GM12878 (cell line): ENCODE measurements around the gene KRTAP22-2. TPM values are rescaled to one million over a fixed set of nuclear protein-coding genes. Genes with fewer than 3 reads are reported as not detected.

ENCODE experiments used
- ATAC-seq: fragments of 200-7000 bp; cut with Tn5 transposase; 3 replicates; pipeline ENCODE4 v1.9.1; 2020; ENCODE audit warnings: mild to moderate bottlenecking, moderate library complexity
- BruUV-seq: library from RNA; stranded (reverse); fragments of 400-500 nt; replicated peaks from 2 replicates; lab custom pipeline; 2021; lab: Mats Ljungman, UMichigan
- CTCF ChIA-PET: fragments of 300-600 bp; sonication (Branson Sonifier 250); formaldehyde crosslinking; extraction: SDS; loops from one replicate; lab custom pipeline; 2021; ENCODE audit warnings: inconsistent platforms; lab: Yijun Ruan, JAX
- POLR2A ChIA-PET: fragments of 350-600 bp; formaldehyde crosslinking; extraction: SDS; loops from one replicate; lab custom pipeline; 2021; ENCODE audit warnings: inconsistent platforms; lab: Charles Lee
- RAD21 ChIA-PET: fragments of 300-600 bp; sonication (Branson Sonifier 250); formaldehyde crosslinking; loops from one replicate; lab custom pipeline; 2023; ENCODE audit warnings: antibody characterized with exemption; ENCODE audit not compliant: unreplicated experiment; lab: Charles Lee
- SMC1A ChIA-PET: fragments of 300-600 bp; sonication (Branson Sonifier 250); formaldehyde crosslinking; loops from one replicate; lab custom pipeline; 2023; ENCODE audit not compliant: unreplicated experiment, uncharacterized antibody; lab: Charles Lee
- DNase-seq: peaks from one replicate; pipeline ENCODE4 v3.0.0-alpha.2; 2011; ENCODE audit warnings: low read depth, low spot score
- FAIRE-seq: peaks from 3 replicates; lab custom pipeline; 2011; peaks lifted over from hg19 to GRCh38; lab: Jason Lieb, UNC
- H2AFZ ChIP-seq: 2 replicates; pipeline ENCODE4 v1.6.0; 2011; ENCODE audit warnings: low read depth, low read length, control low read depth; ENCODE audit not compliant: control insufficient read depth
- H3K27ac ChIP-seq: 2 replicates; pipeline ENCODE4 v1.5.1; 2011; ENCODE audit warnings: control low read depth; ENCODE audit not compliant: control insufficient read depth, insufficient read depth
- H3K27me3 ChIP-seq, 2 experiments: replicated peaks in 1 of 2; 2 replicates each; pipeline versions ENCODE4 v1.6.0 to v1.6.1; 2011; ENCODE audit warnings: low read length in 1 of 2; ENCODE audit not compliant: control insufficient read depth in 2 of 2, insufficient read depth in 2 of 2
- H3K36me3 ChIP-seq, 2 experiments: 2 replicates each; pipeline ENCODE4 v1.5.1; 2011; ENCODE audit warnings: low read length in 1 of 2; ENCODE audit not compliant: control insufficient read depth in 2 of 2, insufficient read depth in 2 of 2
- H3K4me1 ChIP-seq: 2 replicates; pipeline ENCODE4 v1.6.1; 2011; ENCODE audit warnings: mild to moderate bottlenecking, low read length, moderate library complexity, mixed read lengths; ENCODE audit not compliant: control insufficient read depth, insufficient read depth
- H3K4me2 ChIP-seq: 2 replicates; pipeline ENCODE4 v1.6.0; 2011; ENCODE audit warnings: control low read depth; ENCODE audit not compliant: control insufficient read depth, insufficient read depth
- H3K4me3 ChIP-seq: fragments of 200-600 bp; sonication (generic); 2 replicates; pipeline ENCODE4 v1.5.1; 2016
- H3K79me2 ChIP-seq: 2 replicates; pipeline ENCODE4 v1.6.0; 2011; ENCODE audit warnings: low read length; ENCODE audit not compliant: control insufficient read depth, insufficient read depth
- H3K9ac ChIP-seq: 2 replicates; pipeline ENCODE4 v1.8.0; 2011; ENCODE audit warnings: low read length, control low read depth, mixed read lengths; ENCODE audit not compliant: control insufficient read depth, insufficient read depth
- H3K9me3 ChIP-seq: replicated peaks from 3 replicates; pipeline ENCODE4 v1.5.1; 2011; ENCODE audit warnings: mild to moderate bottlenecking, low read length; ENCODE audit not compliant: control insufficient read depth, insufficient read depth
- H4K20me1 ChIP-seq: 2 replicates; pipeline ENCODE4 v1.6.0; 2011; ENCODE audit not compliant: control insufficient read depth, insufficient read depth
- CEBPB ChIP-seq, 2 experiments: fragments of 150-350 bp in 1 of 2; IDR thresholded peaks; 2 replicates each; pipeline ENCODE4 v1.6.1; 2012 to 2014; ENCODE audit warnings: low read depth in 2 of 2, low read length in 2 of 2, borderline replicate concordance in 1 of 2, inconsistent platforms in 1 of 2
- EZH2 ChIP-seq: IDR thresholded peaks from 2 replicates; pipeline ENCODE4 v1.6.1; 2012; ENCODE audit warnings: low read depth, mild to moderate bottlenecking, control low read depth, inconsistent platforms, low read length, borderline replicate concordance; ENCODE audit not compliant: control insufficient read depth
- HDAC2 ChIP-seq: fragments of 200-600 bp; sonication (generic); IDR thresholded peaks from 2 replicates; pipeline ENCODE4 v1.6.1; 2017
- NFIC ChIP-seq: IDR thresholded peaks from 2 replicates; pipeline ENCODE4 v1.6.1; 2012; ENCODE audit warnings: low read depth, mild to moderate bottlenecking, inconsistent platforms, low read length, moderate library complexity
- SMARCA5 ChIP-seq: fragments of 450-650 bp; IDR thresholded peaks from 2 replicates; pipeline ENCODE4 v1.6.1; 2017; ENCODE audit warnings: mild to moderate bottlenecking
- SUZ12 ChIP-seq: fragments of 200-600 bp; sonication (generic); IDR thresholded peaks from one replicate; pipeline ENCODE4 v1.6.1; 2018; ENCODE audit warnings: antibody characterized with exemption, mild to moderate bottlenecking; ENCODE audit not compliant: unreplicated experiment
- TAF1 ChIP-seq: IDR thresholded peaks from 2 replicates; pipeline ENCODE4 v1.6.1; 2011; ENCODE audit warnings: mild to moderate bottlenecking, low read depth, low read length, borderline replicate concordance
- YBX1 ChIP-seq: fragments of 450-650 bp; IDR thresholded peaks from 2 replicates; pipeline ENCODE4 v1.6.1; 2016; ENCODE audit warnings: antibody characterized with exemption
- ZBED1 ChIP-seq: IDR thresholded peaks from 2 replicates; pipeline ENCODE4 v1.6.1; 2016; ENCODE audit warnings: borderline replicate concordance
- ZNF207 ChIP-seq: fragments of 450-650 bp; IDR thresholded peaks from 2 replicates; pipeline ENCODE4 v1.6.1; 2014; ENCODE audit warnings: antibody characterized with exemption, mild to moderate bottlenecking, borderline replicate concordance
- WGBS: methylation state at CpG from one replicate; pipeline ENCODE4 v1.1.6; 2016; ENCODE audit warnings: low lambda C conversion rate; ENCODE audit not compliant: insufficient replicate concordance, insufficient coverage; ENCODE audit errors: missing lambda C conversion rate; 5-methylcytosine and 5-hydroxymethylcytosine counted together
- in situ Hi-C: fragments of 300-500 bp; cut with MboI; formaldehyde crosslinking; loops from 9 replicates; pipeline ENCODE4 v1.14.3; 2018; ENCODE audit warnings: mixed read lengths
- intact Hi-C: fragments of 100-400 bp; cut with micrococcal nuclease; formaldehyde crosslinking; loops from one replicate; pipeline ENCODE4 v1.14.2; 2022; ENCODE audit not compliant: unreplicated experiment
- polyA plus RNA-seq, 11 experiments: library from polyadenylated mRNA; depleted of rRNA in 4 of 11; unstranded in 6 of 11; stranded (reverse) in 5 of 11; fragments of >200 nt; fragmentation: Nextera tagmentation in 4 of 11; fragmentation: Illumina TruSeq in 1 of 11; extraction: Ambion mirVana in 4 of 11; extraction: Trizol in 1 of 11; gene quantifications; 1 replicate in 1 of 11; 2 replicates in 10 of 11; pipeline versions ENCODE4 v1.2.1 to v1.2.3, GENCODE V29; 2011 to 2016; ENCODE audit warnings: inconsistent platforms in 2 of 11, missing spikeins in 2 of 11, low read depth in 1 of 11
- total RNA-seq, 4 experiments: library from RNA; depleted of rRNA in 3 of 4; stranded (reverse); fragments of >200 nt in 3 of 4; fragmentation: Illumina TruSeq in 1 of 4; extraction: Trizol in 1 of 4; gene quantifications; 2 replicates each; pipeline versions ENCODE4 v1.2.1 to v1.2.3, GENCODE V29; 2013 to 2021
- TF ChIP-seq, protein P1 (sequence below): fragments of 450-650 bp; IDR thresholded peaks from 2 replicates; pipeline ENCODE4 v1.6.1; 2014; ENCODE audit warnings: mild to moderate bottlenecking
- TF ChIP-seq, protein P2 (sequence below): fragments of 450-650 bp; IDR thresholded peaks from 2 replicates; pipeline ENCODE4 v1.6.1; 2017; ENCODE audit warnings: borderline replicate concordance
- TF ChIP-seq, protein P3 (sequence below): fragments of 450-650 bp; IDR thresholded peaks from 2 replicates; pipeline ENCODE4 v1.6.1; 2016; ENCODE audit warnings: mild to moderate bottlenecking, moderate library complexity, borderline replicate concordance

KRTAP22-2 gene
- total and polyA plus RNA-seq, 10 of the 15 experiments (the other 5 are each of a cell fraction or from before 2014, with no cell fraction given) = not detected

DNA sequence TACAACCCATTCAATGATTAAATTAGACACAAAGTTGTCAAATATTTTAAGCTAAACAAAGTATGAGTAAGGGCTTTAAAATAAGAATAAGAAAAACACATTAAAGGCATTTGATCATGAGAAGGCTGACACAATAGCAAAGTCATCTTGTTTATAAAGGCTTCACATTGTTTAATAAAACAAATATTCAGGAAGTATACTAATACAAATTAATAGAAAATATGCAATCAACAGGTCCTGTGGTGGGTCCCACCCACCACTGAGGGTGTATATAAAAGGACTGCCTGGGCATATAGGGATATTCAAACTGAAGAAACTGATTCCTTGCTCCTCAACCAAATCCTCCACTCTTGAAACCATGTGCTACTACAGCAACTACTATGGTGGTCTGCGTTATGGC is 44.7 kb upstream of the KRTAP22-2 start, which contains the start of gene KRTAP20-2 (continued):
- TF ChIP-seq ZNF207 (no peak), YBX1 (no peak), ZBED1 (no peak), HDAC2 (no peak), SMARCA5 (no peak)
- TF ChIP-seq, protein P1, sequence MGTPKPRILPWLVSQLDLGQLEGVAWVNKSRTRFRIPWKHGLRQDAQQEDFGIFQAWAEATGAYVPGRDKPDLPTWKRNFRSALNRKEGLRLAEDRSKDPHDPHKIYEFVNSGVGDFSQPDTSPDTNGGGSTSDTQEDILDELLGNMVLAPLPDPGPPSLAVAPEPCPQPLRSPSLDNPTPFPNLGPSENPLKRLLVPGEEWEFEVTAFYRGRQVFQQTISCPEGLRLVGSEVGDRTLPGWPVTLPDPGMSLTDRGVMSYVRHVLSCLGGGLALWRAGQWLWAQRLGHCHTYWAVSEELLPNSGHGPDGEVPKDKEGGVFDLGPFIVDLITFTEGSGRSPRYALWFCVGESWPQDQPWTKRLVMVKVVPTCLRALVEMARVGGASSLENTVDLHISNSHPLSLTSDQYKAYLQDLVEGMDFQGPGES = no peak
- TF ChIP-seq, protein P2, sequence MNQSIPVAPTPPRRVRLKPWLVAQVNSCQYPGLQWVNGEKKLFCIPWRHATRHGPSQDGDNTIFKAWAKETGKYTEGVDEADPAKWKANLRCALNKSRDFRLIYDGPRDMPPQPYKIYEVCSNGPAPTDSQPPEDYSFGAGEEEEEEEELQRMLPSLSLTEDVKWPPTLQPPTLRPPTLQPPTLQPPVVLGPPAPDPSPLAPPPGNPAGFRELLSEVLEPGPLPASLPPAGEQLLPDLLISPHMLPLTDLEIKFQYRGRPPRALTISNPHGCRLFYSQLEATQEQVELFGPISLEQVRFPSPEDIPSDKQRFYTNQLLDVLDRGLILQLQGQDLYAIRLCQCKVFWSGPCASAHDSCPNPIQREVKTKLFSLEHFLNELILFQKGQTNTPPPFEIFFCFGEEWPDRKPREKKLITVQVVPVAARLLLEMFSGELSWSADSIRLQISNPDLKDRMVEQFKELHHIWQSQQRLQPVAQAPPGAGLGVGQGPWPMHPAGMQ = no peak

DNA sequence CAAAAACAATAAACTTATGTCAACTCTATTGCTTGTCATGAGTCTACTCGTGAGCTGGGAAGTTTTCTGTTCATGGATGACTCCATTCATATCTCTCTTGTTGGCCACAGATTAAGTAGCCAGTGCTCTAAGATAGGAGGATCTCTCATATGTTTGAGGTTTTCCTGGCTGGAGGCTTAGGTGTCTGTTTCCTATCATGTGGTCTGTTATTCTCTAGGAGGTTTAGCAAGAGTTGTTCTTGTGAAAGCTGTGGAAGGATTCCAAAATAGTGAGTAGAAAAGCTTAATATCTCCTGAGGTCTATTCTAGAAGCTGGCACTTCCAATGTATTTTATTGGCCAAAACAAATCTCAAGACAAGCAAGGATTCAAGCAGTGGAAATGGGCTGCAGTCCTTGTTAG is 39.0 kb upstream of the KRTAP22-2 start:
- WGBS = 0% methylated on average over 1 of the region's 1 CpG
- ChIA-PET POLR2A (no interaction called here), SMC1A (interaction anchor here (0.6 kb wide), 1 partner anchor 660 kb away, joined by 3 read pairs; no protein-coding TSS in a partner anchor), RAD21 (no interaction called here), CTCF (no interaction called here)
- Histone ChIP-seq H3K4me1 (no peaks in the 10 kb centered on the region), H3K9ac (no peak overlapping the region), H3K4me2 (no peak overlapping the region), H3K9me3 (no peaks in the 10 kb centered on the region; the same call in 2 of the 3 replicates), H3K27me3 (no peaks in the 10 kb centered on the region), H2AFZ (no peak overlapping the region), H3K79me2 (no peaks in the 10 kb centered on the region), H3K27ac (no peak overlapping the region), H4K20me1 (no peaks in the 10 kb centered on the region), H3K36me3 (no peaks in the 10 kb centered on the region), H3K4me3 (no peak overlapping the region)
- intact Hi-C loops (no loop called here), in situ Hi-C loops (no loop called here)
- FAIRE-seq = no peak
- TF ChIP-seq NFIC (no peak), SUZ12 (no peak), TAF1 (no peak), EZH2 (no peak), CEBPB (IDR thresholded peaks at IDR 0.05; ENCODE audit: borderline replicate concordance in 1 of 2, low read depth in 2 of 2, low read length in 2 of 2) (no peak)
- TF ChIP-seq, protein P3, sequence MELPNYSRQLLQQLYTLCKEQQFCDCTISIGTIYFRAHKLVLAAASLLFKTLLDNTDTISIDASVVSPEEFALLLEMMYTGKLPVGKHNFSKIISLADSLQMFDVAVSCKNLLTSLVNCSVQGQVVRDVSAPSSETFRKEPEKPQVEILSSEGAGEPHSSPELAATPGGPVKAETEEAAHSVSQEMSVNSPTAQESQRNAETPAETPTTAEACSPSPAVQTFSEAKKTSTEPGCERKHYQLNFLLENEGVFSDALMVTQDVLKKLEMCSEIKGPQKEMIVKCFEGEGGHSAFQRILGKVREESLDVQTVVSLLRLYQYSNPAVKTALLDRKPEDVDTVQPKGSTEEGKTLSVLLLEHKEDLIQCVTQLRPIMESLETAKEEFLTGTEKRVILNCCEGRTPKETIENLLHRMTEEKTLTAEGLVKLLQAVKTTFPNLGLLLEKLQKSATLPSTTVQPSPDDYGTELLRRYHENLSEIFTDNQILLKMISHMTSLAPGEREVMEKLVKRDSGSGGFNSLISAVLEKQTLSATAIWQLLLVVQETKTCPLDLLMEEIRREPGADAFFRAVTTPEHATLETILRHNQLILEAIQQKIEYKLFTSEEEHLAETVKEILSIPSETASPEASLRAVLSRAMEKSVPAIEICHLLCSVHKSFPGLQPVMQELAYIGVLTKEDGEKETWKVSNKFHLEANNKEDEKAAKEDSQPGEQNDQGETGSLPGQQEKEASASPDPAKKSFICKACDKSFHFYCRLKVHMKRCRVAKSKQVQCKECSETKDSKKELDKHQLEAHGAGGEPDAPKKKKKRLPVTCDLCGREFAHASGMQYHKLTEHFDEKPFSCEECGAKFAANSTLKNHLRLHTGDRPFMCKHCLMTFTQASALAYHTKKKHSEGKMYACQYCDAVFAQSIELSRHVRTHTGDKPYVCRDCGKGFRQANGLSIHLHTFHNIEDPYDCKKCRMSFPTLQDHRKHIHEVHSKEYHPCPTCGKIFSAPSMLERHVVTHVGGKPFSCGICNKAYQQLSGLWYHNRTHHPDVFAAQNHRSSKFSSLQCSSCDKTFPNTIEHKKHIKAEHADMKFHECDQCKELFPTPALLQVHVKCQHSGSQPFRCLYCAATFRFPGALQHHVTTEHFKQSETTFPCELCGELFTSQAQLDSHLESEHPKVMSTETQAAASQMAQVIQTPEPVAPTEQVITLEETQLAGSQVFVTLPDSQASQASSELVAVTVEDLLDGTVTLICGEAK = no peak
- ATAC-seq = no peak
- no peak for DNase-seq
- BruUV-seq = no TSS peak
